A549 (cell line): Measurements from ENCODE around the gene NAV2. TPM values are rescaled to one million over a fixed set of nuclear protein-coding genes. Genes with fewer than 3 reads are reported as not detected.

Experiments
- ATAC-seq, 2 experiments: fragments of 200-7000 bp in 1 of 2; fragments of >200 bp in 1 of 2; cut with Nextera tagmentation in 1 of 2; cut with Tn5 transposase in 1 of 2; 3 replicates each; pipeline versions ENCODE4 v1.8.0 to v1.9.1; 2018 to 2020; ENCODE audit warnings: mild to moderate bottlenecking in 1 of 2, moderate library complexity in 1 of 2
- CTCF ChIA-PET: fragments of 300-600 bp; sonication (Branson Sonifier 250); formaldehyde crosslinking; extraction: SDS; loops from one replicate; lab custom pipeline; 2021; ENCODE audit warnings: antibody characterized with exemption, inconsistent platforms; lab: Yijun Ruan, JAX
- POLR2A ChIA-PET: fragments of 350-600 bp; formaldehyde crosslinking; extraction: SDS; loops from one replicate; lab custom pipeline; 2021; ENCODE audit warnings: antibody characterized with exemption, inconsistent platforms; lab: Yijun Ruan, JAX
- DNase-seq, 2 experiments: peaks; one replicate each; pipeline versions ENCODE4 v3.0.0 to v3.0.0-alpha.2; 2011 to 2016; ENCODE audit warnings: low read depth in 1 of 2, low spot score in 1 of 2
- FAIRE-seq: peaks from 2 replicates; lab custom pipeline; 2011; peaks lifted over from hg19 to GRCh38; lab: Jason Lieb, UNC
- H3K27ac ChIP-seq, 2 experiments: fragments of >200 bp; sonication (Bioruptor Twin); formaldehyde crosslinking; 3 replicates each; pipeline ENCODE4 v1.5.1; 2016 to 2017
- H3K4me1 ChIP-seq: fragments of >200 bp; sonication (Bioruptor Twin); formaldehyde crosslinking; 3 replicates; pipeline ENCODE4 v1.6.1; 2016
- H3K4me2 ChIP-seq: fragments of >200 bp; sonication (Bioruptor Twin); formaldehyde crosslinking; 3 replicates; pipeline ENCODE4 v1.6.1; 2016
- H3K4me3 ChIP-seq: fragments of >200 bp; sonication (Bioruptor Twin); formaldehyde crosslinking; 3 replicates; pipeline ENCODE4 v1.5.1; 2016
- H3K9me3 ChIP-seq: fragments of >200 bp; sonication (Bioruptor Twin); formaldehyde crosslinking; 3 replicates; pipeline ENCODE4 v1.6.1; 2016
- CHD4 ChIP-seq: fragments of 200-600 bp; sonication (generic); IDR thresholded peaks from 2 replicates; pipeline ENCODE4 v1.6.1; 2016; ENCODE audit warnings: antibody characterized with exemption, mild to moderate bottlenecking, borderline replicate concordance
- EHF ChIP-seq: fragments of 250-450 bp; sonication (Bioruptor Pico); IDR thresholded peaks from 2 replicates; pipeline ENCODE4 v1.5.0; 2020; ENCODE audit warnings: mild to moderate bottlenecking
- EHMT2 ChIP-seq: fragments of 200-600 bp; sonication (generic); IDR thresholded peaks from 2 replicates; pipeline ENCODE4 v1.6.1; 2016; ENCODE audit warnings: antibody characterized with exemption, low read depth, mild to moderate bottlenecking, moderate library complexity
- EP300 ChIP-seq, 2 experiments: fragments of >200 bp; sonication (Bioruptor Twin); formaldehyde crosslinking; IDR thresholded peaks; 2 replicates in 1 of 2; 3 replicates in 1 of 2; pipeline ENCODE4 v1.6.1; 2016 to 2017
- ESRRA ChIP-seq: fragments of 150-350 bp; IDR thresholded peaks from 2 replicates; pipeline ENCODE4 v1.6.1; 2014; ENCODE audit warnings: mild to moderate bottlenecking, low read length, borderline replicate concordance
- HOXA7 ChIP-seq: fragments of 250-450 bp; sonication (Bioruptor Pico); IDR thresholded peaks from 2 replicates; pipeline ENCODE4 v1.5.0; 2020; ENCODE audit warnings: mild to moderate bottlenecking, moderate library complexity
- JUNB ChIP-seq: fragments of >200 bp; sonication (Bioruptor Twin); formaldehyde crosslinking; IDR thresholded peaks from 2 replicates; pipeline ENCODE4 v1.6.1; 2016
- KDM5A ChIP-seq: fragments of 200-600 bp; sonication (generic); IDR thresholded peaks from 2 replicates; pipeline ENCODE4 v1.6.1; 2016; ENCODE audit warnings: antibody characterized with exemption, mild to moderate bottlenecking
- MAZ ChIP-seq: fragments of 150-350 bp; IDR thresholded peaks from 2 replicates; pipeline ENCODE4 v1.6.1; 2014; ENCODE audit warnings: antibody characterized with exemption, low read depth, low read length, borderline replicate concordance
- MYC ChIP-seq: IDR thresholded peaks from 2 replicates; pipeline ENCODE4 v1.6.1; 2012; ENCODE audit warnings: mild to moderate bottlenecking, inconsistent platforms, low read length, improper control_type of control experiment, borderline replicate concordance
- NFE2L2 ChIP-seq: fragments of 150-350 bp; conservative IDR thresholded peaks from 2 replicates; pipeline ENCODE4 v1.6.1; 2014; ENCODE audit warnings: low read length
- NPAS2 ChIP-seq: fragments of 250-450 bp; sonication (Bioruptor Pico); IDR thresholded peaks from 2 replicates; pipeline ENCODE4 v1.8.0; 2022; ENCODE audit warnings: mild to moderate bottlenecking, moderate library complexity, borderline replicate concordance
- POLR2A ChIP-seq: IDR thresholded peaks from 2 replicates; pipeline ENCODE4 v1.6.1; 2012; ENCODE audit warnings: mild to moderate bottlenecking, low read length
- RARB ChIP-seq: fragments of 250-450 bp; sonication (Bioruptor Pico); IDR thresholded peaks from 2 replicates; pipeline ENCODE4 v1.8.0; 2021; ENCODE audit warnings: mild to moderate bottlenecking, moderate library complexity
- RNF2 ChIP-seq: fragments of 200-600 bp; sonication (generic); IDR thresholded peaks from 2 replicates; pipeline ENCODE4 v1.6.1; 2016; ENCODE audit warnings: low read depth, mild to moderate bottlenecking, antibody characterized with exemption, moderate library complexity, borderline replicate concordance
- SREBF2 ChIP-seq: fragments of 450-650 bp; IDR thresholded peaks from 2 replicates; pipeline ENCODE4 v1.6.1; 2014; ENCODE audit warnings: mild to moderate bottlenecking, moderate library complexity
- WGBS: methylation state at CpG from one replicate; pipeline ENCODE4 v1.1.6; 2017; ENCODE audit errors: missing lambda C conversion rate; 5-methylcytosine and 5-hydroxymethylcytosine counted together
- polyA plus RNA-seq, 4 experiments: library from polyadenylated mRNA; depleted of rRNA in 3 of 4; stranded (reverse); fragments of >200 nt; fragmentation: RNase III in 1 of 4; extraction: RNeasy Plus Mini Kit Qiagen cat#74134 plus additional on column Dnase treatment in 1 of 4; gene quantifications; 2 replicates in 3 of 4; 3 replicates in 1 of 4; pipeline ENCODE4 v1.2.3, GENCODE V29; 2011 to 2017
- TF ChIP-seq, protein P1 (sequence below): IDR thresholded peaks from 2 replicates; pipeline ENCODE4 v1.6.1; 2012; ENCODE audit warnings: low read depth, borderline replicate concordance
- TF ChIP-seq, protein P2 (sequence below): fragments of >200 bp; sonication (Bioruptor Twin); formaldehyde crosslinking; IDR thresholded peaks from 2 replicates; pipeline ENCODE4 v1.6.1; 2016
- TF ChIP-seq, protein P3 (sequence below): IDR thresholded peaks from 2 replicates; pipeline ENCODE4 v1.6.1; 2012
- TF ChIP-seq, protein P4 (sequence below): fragments of 250-450 bp; sonication (Bioruptor Pico); IDR thresholded peaks from 2 replicates; pipeline ENCODE4 v1.5.0; 2021; ENCODE audit warnings: mild to moderate bottlenecking, moderate library complexity, borderline replicate concordance
- TF ChIP-seq, protein P5 (sequence below): fragments of >200 bp; sonication (Bioruptor Twin); formaldehyde crosslinking; IDR thresholded peaks from 3 replicates; pipeline ENCODE4 v1.6.1; 2016

The NAV2 gene
- polyA plus RNA-seq, 2 of the 4 experiments (the other 2 are of a cell fraction) = 4.9 to 19.8 TPM

DNA sequence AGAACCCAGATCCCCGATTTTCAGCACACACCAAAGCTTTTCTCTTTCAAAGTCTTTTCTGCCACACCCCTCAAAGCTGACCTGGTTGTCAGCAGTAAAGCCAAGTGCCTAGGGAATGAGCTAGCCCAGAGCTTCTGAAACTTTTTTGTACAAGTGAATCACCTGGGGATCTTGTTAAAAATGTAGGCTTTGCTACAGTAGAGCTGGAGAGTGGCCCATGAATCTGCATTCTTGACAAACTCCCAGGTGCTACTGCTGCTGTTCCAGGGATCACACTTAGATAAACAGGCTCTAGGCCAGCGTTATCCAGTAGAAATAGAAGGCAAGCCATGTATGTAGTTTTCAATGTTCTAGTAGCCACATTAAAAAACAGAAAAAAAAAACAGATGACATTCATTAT is 21.8 kb upstream of the NAV2 start:
- TF ChIP-seq EP300 (IDR thresholded peaks at IDR 0.05) = no peak
- no peak for TF ChIP-seq SREBF2
- TF ChIP-seq RNF2 = no peak
- TF ChIP-seq MAZ = no peak
- no peak for TF ChIP-seq HOXA7 (CRISPR knock-in tag)
- no peak for TF ChIP-seq MYC
- TF ChIP-seq, protein P1, sequence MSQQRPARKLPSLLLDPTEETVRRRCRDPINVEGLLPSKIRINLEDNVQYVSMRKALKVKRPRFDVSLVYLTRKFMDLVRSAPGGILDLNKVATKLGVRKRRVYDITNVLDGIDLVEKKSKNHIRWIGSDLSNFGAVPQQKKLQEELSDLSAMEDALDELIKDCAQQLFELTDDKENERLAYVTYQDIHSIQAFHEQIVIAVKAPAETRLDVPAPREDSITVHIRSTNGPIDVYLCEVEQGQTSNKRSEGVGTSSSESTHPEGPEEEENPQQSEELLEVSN = no peak
- TF ChIP-seq NFE2L2 = no peak
- TF ChIP-seq, protein P2, sequence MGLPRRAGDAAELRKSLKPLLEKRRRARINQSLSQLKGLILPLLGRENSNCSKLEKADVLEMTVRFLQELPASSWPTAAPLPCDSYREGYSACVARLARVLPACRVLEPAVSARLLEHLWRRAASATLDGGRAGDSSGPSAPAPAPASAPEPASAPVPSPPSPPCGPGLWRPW = no peak
- no peak for TF ChIP-seq EHMT2
- TF ChIP-seq RARB (CRISPR knock-in tag) = no peak
- TF ChIP-seq CHD4 = no peak
- no peak for TF ChIP-seq NPAS2 (CRISPR knock-in tag)
- POLR2A ChIA-PET = no interaction called here
- 40% methylated on average over 2 of the region's 2 CpGs for WGBS
- DNase-seq (no peak), ATAC-seq (no peak), FAIRE-seq (no peak)
- Histone ChIP-seq H3K27ac (no peak overlapping the region), H3K4me1 (no peaks in the 10 kb centered on the region), H3K9me3 (no peaks in the 10 kb centered on the region), H3K4me2 (no peak overlapping the region), H3K4me3 (no peak overlapping the region)
- CTCF ChIA-PET = no interaction called here

DNA sequence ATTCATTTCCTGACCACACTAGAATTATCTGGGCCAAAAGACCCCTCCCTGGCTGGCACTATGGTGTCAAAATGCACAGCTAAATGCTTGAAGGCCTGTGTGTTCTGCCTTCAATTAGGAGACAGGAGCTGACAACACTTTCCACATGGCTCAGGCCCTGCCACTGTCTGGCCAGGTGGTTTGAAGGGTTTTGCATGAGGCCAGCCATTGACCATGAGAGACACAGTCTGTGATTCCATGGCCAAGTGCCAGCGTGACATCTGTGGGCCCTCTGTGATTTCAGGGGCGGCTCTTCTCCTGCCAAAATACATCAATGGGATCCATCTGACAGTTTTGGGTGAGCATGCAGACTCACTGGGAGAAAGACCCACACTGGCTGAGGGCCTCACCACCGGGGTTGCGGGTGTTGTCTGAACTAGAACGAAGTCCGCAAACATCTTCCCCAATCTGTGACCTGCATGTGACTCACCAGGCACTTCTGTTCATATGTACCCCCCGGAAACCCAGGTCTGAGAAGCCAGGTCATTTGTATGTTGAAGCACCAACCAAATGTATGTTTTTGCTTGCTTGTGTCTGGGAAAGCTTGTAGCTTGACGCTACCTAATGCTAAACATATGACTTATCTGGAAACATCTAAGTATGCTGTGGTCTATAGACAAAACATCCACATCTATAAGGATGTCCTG is 20.7 kb upstream of the NAV2 start:
- ATAC-seq = no peak
- no peak for DNase-seq
- H3K4me1 ChIP-seq = no peaks in the 10 kb centered on the region
- H3K9me3 ChIP-seq = no peaks in the 10 kb centered on the region
- WGBS = 67% methylated on average over 8 of the region's 8 CpGs
- no peak overlapping the region for H3K4me3 ChIP-seq
- FAIRE-seq = no peak
- H3K4me2 ChIP-seq = no peak overlapping the region
- ChIA-PET POLR2A (no interaction called here), CTCF (no interaction called here)
- TF ChIP-seq RNF2 = no peak
- TF ChIP-seq NPAS2 (CRISPR knock-in tag) = no peak
- TF ChIP-seq, protein P3, sequence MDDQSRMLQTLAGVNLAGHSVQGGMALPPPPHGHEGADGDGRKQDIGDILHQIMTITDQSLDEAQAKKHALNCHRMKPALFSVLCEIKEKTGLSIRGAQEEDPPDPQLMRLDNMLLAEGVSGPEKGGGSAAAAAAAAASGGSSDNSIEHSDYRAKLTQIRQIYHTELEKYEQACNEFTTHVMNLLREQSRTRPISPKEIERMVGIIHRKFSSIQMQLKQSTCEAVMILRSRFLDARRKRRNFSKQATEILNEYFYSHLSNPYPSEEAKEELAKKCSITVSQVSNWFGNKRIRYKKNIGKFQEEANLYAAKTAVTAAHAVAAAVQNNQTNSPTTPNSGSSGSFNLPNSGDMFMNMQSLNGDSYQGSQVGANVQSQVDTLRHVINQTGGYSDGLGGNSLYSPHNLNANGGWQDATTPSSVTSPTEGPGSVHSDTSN = no peak
- TF ChIP-seq SREBF2 = no peak
- TF ChIP-seq ESRRA = no peak
- TF ChIP-seq MYC = no peak
- TF ChIP-seq POLR2A = no peak
- no peak for TF ChIP-seq JUNB
- no peak for TF ChIP-seq KDM5A
- TF ChIP-seq EHF (CRISPR knock-in tag) = no peak
- H3K27ac ChIP-seq = no peak overlapping the region

DNA sequence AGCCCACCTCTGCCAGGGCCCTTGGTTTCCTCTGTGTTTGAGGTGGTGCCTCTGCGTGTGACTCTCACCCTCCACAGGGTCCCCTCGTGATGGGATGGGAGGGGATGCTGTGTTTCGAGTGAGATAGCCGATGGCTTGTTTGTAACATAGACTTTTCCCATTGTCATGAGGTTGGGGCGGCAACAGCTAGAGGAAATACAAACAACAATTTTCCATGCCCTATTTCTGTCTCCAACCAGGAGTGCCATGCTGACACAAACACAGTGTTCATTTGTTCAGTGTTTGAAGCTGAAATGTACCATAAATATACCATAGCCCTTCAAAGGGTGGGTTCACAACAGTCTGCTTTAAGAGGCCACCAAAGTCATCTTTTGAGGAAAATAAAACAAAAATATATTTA is 19.5 kb upstream of the NAV2 start:
- ChIA-PET POLR2A (no interaction called here), CTCF (interaction anchor here (0.6 to 1.2 kb wide), 2 partner anchors 26 to 246 kb away, joined by 3 read pairs; no protein-coding TSS in a partner anchor)
- TF ChIP-seq MYC = no peak
- TF ChIP-seq, protein P4, sequence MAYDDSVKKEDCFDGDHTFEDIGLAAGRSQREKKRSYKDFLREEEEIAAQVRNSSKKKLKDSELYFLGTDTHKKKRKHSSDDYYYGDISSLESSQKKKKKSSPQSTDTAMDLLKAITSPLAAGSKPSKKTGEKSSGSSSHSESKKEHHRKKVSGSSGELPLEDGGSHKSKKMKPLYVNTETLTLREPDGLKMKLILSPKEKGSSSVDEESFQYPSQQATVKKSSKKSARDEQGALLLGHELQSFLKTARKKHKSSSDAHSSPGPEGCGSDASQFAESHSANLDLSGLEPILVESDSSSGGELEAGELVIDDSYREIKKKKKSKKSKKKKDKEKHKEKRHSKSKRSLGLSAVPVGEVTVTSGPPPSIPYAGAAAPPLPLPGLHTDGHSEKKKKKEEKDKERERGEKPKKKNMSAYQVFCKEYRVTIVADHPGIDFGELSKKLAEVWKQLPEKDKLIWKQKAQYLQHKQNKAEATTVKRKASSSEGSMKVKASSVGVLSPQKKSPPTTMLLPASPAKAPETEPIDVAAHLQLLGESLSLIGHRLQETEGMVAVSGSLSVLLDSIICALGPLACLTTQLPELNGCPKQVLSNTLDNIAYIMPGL (CRISPR knock-in tag) = no peak
- TF ChIP-seq, protein P5, sequence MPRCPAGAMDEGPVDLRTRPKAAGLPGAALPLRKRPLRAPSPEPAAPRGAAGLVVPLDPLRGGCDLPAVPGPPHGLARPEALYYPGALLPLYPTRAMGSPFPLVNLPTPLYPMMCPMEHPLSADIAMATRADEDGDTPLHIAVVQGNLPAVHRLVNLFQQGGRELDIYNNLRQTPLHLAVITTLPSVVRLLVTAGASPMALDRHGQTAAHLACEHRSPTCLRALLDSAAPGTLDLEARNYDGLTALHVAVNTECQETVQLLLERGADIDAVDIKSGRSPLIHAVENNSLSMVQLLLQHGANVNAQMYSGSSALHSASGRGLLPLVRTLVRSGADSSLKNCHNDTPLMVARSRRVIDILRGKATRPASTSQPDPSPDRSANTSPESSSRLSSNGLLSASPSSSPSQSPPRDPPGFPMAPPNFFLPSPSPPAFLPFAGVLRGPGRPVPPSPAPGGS = no peak
- H3K27ac ChIP-seq = no peak overlapping the region
- 68% methylated on average over 5 of the region's 5 CpGs for WGBS
- no peak overlapping the region for H3K4me3 ChIP-seq
- H3K9me3 ChIP-seq = no peaks in the 10 kb centered on the region
- ATAC-seq (no peak), FAIRE-seq (no peak), DNase-seq (no peak)
- H3K4me2 ChIP-seq = no peak overlapping the region
- peaks cover 2% of the 10 kb centered on the region; the same call in 1 of the 3 replicates for H3K4me1 ChIP-seq
